HG02943 (cell line): ENCODE measurements around the gene MPIG6B.
"Not testable (repeated sequence)": the region's sequence is repeated elsewhere in the genome, so short reads cannot be mapped to it uniquely, and the experiment has no call there.

Source experiments
- ATAC-seq: cut with Tn5 transposase; IDR thresholded peaks from one replicate; pipeline ENCODE4 v1.9.1; 2021; ENCODE audit warnings: mild to moderate bottlenecking, low read depth, moderate library complexity; ENCODE audit not compliant: unreplicated experiment

MPIG6B gene

DNA sequence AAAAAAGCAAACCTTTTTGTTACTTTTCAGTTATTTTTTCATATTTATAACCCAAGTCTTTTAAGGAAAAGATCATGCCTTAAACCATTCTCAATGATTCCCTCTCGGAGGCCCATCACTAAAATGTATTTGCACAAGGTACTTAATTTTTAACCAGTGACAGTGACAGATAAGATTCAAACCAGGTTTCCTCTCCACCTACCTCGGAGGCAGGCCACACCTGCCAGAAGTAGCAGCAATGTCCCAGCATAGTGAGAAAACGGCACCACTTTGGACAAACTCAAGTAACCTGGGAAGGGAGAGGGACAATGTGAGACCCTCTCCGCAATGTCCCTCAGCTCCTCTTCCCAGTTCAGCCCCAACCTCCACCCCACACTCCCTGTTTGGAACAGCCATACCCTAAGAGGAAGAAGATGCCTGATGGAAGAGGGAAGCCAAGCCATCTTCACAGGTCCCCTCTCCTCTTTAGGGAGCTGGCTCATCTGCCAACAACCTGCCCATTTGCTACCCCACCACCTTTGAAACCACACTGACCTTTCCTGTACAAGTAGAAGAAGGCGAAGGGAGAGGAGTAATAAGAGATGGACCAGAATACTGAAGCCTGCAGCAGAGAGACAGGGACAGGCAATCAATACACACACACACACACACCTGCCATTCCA is 22.3 kb upstream of the MPIG6B start:
- ATAC-seq: no peak

DNA sequence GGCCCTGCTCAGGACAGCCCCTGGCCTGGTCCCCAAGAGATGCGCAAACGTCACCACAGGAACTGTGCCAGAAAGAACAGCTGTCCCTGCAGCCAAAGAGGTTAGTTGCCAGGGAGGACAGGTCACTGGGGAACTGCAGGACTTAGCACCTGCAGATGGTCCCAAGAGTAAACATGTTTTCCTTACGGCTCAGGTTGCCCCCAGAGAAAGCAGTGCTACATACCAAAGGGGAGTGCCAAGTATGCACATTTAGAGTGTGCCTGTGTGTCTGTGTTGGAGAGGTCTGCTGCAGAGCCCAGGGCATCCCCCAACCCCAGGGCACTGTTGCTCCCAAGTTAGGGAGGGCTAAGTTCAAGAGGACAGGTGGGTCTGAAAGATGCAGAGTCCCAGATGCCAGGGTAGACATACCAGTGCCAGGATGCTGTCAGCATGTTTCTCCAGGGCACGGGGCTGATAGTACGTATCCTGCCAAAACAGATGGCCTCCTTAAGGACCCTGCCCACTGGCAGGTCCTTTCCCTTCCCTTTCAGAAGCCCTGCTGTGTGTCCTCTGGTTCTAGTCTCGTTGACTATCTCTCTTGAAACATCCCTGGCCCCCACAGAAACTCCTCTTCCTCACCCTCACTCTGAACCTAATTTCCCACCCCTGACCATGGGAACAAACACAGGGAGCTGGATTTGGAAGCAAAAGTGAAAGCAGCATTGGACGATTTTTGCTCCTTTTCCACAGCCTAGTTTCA is 21.3 kb upstream of the MPIG6B start:
- no peak for ATAC-seq

- no peak for ATAC-seq
Measured at GRCh38 chr6:31702405-31702818, 20.8 kb upstream of the MPIG6B start.

DNA sequence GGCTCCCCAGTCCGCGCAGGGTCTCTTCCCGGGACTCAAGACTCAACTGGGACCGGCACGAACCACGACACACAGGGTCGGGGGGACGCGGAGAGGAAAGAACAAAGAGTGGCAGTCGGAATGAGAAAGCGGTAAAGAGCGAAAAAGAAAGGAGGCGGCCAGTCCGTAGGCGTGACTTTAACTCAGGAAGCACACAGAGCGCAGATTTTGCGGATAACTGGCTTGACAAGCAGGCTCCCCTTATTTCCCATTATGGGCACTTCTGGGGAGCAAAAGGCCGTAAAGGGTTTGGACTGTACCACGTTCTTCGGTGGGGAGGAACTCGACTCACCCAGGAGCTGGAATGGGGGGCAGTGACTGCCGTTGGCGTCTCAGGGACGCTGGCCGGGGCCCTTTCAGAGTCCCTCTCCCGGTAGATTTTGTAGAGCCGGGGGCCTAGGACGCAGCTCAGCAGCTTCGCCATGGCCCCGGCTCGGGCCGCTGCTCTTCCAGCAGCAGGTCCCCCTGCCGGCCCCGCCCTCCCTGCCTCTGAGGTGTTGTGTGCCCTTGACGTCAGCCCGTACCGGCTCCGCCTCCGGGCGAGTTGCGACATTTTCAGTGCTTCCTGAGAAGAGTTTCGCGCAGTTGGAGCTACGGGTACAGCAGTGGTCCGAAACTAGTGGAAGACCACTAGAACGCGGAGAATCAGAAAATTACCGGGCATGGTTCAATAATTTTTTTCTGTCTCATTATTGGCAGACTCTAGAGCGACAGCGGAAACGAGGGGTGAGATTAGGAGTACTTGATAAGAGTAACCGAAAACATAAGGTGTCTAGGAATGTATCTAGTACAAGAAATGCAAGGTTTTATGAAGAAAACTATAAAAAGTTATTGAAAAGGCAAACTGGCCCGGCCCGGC is 20.1 kb upstream of the MPIG6B start, which contains the start of gene ABHD16A:
TSS of gene ABHD16A (minus strand) at position 506 of the 898 bp plus-strand sequence. CDS start at position 463, 43 bp downstream.
- ATAC-seq: peak; percentile 75

- no peak for ATAC-seq
Measured at GRCh38 chr6:31705931-31706330, 17.2 kb upstream of the MPIG6B start.

- ATAC-seq: no peak
Measured at GRCh38 chr6:31706599-31706998, 16.6 kb upstream of the MPIG6B start, which contains the start of gene LY6G6F. TSS of gene LY6G6F (plus strand) at chr6:31706866. CDS start at chr6:31706907, 41 bp downstream.

GRCh38 chr6:31707701-31708100 is 15.5 kb upstream of the MPIG6B start:
- no peak for ATAC-seq

- no peak for ATAC-seq
Measured at GRCh38 chr6:31708224-31708623, 14.9 kb upstream of the MPIG6B start.

DNA sequence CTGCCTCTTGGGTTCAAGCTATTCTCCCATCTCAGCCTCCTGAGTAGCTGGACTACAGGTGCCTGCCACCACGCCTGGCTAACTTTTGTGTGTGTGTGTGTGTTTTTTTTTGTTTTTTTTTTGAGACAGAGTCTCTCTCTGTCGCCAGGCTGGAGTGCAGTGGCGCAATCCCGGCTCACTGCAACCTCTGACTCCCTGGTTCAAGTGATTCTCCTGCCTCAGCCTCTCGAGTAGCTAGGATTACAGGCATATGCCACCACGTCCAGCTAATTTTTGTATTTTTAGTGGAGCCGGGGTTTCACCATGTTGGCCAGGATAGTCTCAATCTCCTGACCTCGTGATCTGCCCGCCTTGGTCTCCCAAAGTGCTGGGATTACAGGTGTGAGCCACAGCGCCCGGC is 14.0 kb upstream of the MPIG6B start:
- not testable (repeated sequence) for ATAC-seq

DNA sequence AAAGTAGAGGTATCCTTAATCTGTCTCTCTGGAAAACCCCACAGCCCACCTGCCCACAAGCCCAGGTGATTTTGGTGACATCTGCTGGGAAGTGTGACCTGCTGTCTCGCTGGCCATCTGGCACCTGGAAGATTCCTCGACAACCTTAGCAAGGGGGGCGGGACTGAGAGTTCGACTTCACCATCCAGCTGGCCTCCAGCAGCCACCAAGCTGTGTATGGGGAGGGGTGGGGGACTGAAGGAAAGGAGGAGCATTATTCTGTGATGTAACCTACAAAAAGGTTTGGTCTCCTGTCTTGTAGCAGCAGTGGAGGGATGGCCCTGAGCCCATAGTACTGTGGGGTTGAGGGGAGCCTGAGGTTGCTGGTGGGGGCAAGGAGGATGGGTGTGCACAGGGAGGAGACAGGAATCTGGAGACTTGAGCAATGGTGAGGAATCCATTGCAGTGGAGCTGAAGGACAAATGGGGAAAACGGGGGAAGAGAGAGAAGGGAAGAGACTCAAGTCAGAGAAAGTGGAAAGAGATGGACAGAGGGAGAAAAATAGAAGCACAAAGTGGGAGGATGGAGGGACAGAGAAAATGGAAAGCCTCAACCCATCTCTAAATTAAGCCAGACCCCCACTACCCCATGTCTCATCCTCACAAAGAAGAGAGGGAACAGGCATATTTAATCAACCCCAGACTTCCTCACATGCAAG is 12.5 kb upstream of the MPIG6B start:
- ATAC-seq: no peak

DNA sequence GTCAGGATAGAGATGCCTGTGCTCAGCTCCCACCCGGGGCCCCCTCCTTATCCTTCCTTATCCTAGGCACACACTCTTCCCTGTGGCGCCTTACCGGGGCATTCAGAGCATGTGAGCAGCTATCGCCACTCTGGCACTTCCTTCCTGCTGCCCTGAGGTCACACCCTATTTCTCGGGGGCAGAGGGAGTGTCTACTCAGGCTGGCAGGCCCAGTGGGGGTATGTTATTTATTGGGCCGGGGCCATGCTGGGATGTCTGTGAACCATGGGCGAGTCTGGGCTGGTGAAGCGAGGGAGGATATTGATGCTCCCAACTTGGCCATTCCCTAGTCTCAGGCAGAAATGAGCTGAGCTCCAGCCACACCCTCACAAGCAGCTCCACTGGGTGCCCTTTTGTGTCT is 11.9 kb upstream of the MPIG6B start:
- no peak for ATAC-seq

GRCh38 chr6:31712296-31712695 is 10.9 kb upstream of the MPIG6B start:
- ATAC-seq: no peak

DNA sequence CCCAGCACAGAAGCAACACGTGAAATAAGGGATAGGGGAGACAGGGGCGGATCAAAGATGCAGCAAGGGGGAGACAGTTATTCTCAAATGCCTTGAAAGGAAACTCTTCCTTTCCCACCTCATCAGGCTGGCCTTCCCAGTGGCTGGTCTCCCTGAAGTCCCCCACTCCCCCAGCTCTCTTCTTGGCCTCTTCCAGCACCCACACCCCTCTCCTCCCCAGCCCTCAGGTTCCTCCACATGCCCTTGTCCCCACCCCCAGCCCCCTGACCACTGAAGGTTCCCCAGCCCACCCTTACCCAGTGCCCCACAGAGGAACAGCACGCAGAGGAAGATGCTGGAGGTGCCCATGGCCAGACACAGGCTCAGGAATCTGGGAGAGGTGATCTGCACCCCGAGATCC is 9.7 kb upstream of the MPIG6B start:
- no peak for ATAC-seq

DNA sequence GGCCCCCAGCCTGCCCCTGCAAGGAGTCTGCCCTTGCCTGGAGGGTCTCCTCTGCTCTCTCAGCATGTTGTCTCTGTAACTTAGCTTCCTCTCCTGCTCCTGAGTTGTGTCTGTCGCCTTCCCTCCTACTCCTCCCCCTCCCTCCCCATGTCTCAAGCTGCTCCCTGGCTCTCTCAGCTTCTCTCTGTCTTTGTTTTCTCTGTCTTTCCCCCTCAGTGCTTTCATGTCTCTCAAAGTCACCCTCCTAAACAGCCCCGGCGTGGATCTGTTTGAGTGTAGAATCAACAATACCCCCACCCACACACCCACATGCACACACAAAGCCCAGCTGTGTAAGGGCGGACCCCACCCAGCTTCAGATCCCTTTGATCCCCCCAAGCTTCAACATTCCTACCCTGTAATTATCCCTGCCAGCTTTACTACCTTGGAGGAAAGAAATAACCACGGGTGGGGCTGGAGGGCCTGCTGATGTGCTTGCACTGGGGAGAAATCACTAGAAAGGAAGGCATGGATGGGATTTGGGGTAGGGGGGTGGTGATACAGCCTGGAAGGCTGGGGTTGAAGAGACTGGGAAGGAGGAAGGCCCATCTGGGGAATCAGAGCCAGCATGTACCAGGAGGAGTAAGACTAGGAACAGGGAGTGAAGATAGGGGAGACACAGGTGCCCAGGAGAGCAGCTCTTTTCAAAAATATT is 9.0 kb upstream of the MPIG6B start:
- ATAC-seq: no peak

DNA sequence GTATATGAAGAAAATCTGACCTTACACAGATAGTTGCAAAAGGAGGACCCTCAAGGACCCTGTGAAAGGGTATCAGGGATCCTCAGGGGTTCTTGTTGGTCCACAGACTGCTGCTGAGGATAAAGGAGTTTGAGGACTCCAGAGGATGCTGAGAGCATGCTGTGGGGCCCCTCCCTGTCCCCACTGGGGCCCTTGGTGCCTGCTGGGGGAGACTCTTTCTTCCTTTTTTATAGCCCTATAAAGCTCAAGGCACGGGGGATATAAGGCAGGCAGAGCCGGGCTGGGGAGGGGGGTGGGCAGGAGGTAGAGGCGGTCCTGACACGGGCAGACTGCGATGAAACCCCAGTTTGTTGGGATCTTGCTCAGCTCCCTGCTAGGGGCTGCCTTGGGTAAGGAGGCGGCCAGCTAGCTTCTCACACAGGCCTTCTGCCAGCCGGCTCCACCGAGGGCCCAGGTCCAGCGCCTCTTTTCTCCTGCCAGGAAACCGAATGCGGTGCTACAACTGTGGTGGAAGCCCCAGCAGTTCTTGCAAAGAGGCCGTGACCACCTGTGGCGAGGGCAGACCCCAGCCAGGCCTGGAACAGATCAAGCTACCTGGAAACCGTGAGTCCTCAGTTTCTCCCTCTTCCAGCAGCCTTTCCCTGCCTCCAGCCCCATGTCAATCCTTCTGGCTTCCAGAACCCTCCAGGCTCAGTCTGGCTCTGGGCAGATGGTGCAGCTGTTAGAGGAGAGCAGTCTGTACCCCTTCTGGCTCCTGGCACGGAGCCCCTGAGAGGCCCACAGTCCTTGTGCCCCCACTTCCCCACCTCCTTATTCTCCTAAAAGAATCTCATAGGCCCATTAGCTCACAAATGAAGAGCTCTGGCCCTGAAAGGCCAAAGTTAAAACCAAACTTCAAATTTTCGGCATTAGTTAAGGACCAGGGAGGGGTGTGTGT is 7.9 kb upstream of the MPIG6B start, which contains the start of gene LY6G6D:
TSS of gene LY6G6D (plus strand) at position 327 of the 937 bp plus-strand sequence. CDS start at position 335, 8 bp downstream.
- ATAC-seq: no peak

DNA sequence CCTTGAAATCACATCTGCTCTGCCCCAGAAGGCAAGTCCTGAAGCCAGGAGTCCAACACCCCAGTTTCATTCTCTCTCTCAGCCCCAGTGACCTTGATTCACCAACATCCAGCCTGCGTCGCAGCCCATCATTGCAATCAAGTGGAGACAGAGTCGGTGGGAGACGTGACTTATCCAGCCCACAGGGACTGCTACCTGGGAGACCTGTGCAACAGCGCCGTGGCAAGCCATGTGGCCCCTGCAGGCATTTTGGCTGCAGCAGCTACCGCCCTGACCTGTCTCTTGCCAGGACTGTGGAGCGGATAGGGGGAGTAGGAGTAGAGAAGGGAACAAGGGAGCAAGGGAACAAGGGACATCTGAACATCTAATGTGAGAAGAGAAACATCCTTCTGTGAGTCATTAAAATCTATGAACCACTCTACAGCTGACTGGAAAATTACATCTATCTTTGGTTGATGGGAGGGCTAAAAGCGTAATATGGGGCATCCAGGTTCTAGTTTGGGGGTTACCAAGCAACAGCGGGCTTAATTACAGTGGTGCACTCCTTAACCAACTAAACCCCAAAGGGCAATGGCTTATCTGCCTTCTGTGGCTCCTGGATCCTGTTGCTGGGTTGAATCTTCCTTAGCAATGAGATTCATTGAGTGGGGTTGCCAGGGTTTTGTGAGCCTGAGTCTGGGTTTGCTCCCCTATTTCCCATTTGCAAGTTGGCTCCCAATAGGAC is 5.5 kb upstream of the MPIG6B start:
- ATAC-seq: no peak

GRCh38 chr6:31718265-31718664 is 4.9 kb upstream of the MPIG6B start:
- no peak for ATAC-seq

DNA sequence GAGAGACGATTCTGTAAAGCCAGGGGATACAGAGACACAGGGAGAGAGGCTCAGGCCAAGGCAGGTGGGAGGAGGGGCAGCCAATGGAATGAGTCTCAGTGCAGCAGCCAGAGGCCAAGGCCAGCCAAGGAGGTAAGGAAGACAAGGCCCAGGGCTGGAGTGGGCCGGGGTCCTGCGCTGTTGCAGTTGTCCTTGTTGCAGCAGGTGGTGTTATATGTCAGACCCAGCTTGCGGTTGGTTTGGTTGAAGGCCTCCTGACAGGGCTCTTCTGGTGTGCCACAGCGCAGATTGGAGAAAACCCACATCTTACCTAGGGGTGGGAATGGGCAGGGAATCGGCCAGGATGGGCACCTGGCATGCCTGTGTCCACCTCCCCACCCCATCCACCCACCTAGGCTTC is 4.2 kb upstream of the MPIG6B start:
- ATAC-seq: no peak
